ENCODE results near the gene CEP112.

CEP112 gene

DNA sequence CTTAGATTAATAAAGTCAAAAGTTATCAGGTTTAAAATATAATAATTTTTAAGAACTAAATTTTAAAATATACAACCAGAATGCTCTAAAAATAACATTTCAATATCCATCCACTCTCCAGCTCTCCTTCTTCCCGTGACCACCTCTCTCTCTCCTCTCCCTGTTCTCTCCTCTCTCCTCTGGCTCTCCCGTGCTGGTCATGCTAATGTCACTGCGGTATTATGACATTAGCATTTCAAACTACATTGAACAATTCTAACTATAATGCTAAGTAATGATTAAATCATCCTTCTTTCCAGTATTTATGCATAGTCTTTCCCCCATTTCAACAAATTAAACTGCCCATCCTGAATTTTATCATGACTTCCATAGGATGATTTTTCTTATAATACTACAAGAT, 154.7 kb downstream of the CEP112 start:
- Histone ChIP-seq H3K4me3 (ENCODE audit: low read length) (no peak overlapping the region), H3K27ac (ENCODE audit: low read length) (no peak overlapping the region), H3K9me2 (replicated peaks; ENCODE audit: insufficient read depth, low read length) (no peaks in the 10 kb centered on the region), H4K20me1 (ENCODE audit: insufficient read depth, low read length) (no peaks in the 10 kb centered on the region), H3K9ac (ENCODE audit: low read length) (no peak overlapping the region), H2AFZ (ENCODE audit: low read length) (no peak overlapping the region), H3K36me3 (replicated peaks; ENCODE audit: insufficient read depth, low read length) (no peaks in the 10 kb centered on the region), H3F3A (ENCODE audit: insufficient read depth, low read length) (no peaks in the 10 kb centered on the region), H3K4me2 (ENCODE audit: low read depth, low read length) (no peak overlapping the region), H3K79me2 (ENCODE audit: low read length) (no peaks in the 10 kb centered on the region), H3K9me3 (replicated peaks; ENCODE audit: insufficient read depth, low read length) (no peaks in the 10 kb centered on the region), H3K4me1 (ENCODE audit: low read length) (no peaks in the 10 kb centered on the region), H3K27me3 (replicated peaks; ENCODE audit: insufficient read depth, low read length) (no peaks in the 10 kb centered on the region)
- TF ChIP-seq, protein P1, sequence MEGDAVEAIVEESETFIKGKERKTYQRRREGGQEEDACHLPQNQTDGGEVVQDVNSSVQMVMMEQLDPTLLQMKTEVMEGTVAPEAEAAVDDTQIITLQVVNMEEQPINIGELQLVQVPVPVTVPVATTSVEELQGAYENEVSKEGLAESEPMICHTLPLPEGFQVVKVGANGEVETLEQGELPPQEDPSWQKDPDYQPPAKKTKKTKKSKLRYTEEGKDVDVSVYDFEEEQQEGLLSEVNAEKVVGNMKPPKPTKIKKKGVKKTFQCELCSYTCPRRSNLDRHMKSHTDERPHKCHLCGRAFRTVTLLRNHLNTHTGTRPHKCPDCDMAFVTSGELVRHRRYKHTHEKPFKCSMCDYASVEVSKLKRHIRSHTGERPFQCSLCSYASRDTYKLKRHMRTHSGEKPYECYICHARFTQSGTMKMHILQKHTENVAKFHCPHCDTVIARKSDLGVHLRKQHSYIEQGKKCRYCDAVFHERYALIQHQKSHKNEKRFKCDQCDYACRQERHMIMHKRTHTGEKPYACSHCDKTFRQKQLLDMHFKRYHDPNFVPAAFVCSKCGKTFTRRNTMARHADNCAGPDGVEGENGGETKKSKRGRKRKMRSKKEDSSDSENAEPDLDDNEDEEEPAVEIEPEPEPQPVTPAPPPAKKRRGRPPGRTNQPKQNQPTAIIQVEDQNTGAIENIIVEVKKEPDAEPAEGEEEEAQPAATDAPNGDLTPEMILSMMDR (IDR thresholded peaks at IDR 0.05; ENCODE audit: low read length), result no peak
- no peak for DNase-seq

DNA sequence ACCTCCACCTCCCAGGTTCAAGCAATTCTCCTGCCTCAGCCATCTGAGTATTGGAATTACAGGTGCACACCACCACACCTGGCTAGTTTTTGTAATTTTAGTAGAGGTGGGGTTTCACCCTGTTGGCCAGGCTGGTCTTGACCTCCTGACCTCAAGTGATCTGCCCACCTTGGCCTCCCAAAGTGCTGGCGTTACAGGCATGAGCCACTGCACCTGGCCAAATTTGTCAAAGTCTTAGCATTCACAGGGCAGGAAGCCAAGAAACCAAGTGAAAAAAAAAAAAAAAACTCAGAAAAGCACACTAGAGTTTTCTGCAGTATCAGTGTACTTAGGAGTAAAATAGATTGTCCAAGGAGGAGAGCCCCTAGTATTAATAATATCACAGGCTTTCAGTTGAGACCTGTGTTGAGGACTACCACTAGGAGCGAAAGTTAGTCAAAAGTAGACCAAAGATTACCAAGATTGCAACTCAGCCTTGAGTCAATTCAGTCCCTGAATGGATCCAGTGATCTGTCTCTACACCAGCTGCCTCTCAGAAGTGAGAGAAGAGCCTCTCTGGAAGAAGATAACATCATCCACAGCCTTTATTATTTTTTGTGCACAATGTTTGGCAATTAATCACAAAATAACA, 159.7 kb downstream of the CEP112 start:
- DNase-seq, result no peak
- no peak for TF ChIP-seq EZH2 (optimal IDR thresholded peaks at IDR 0.05; ENCODE audit: low read depth, low read length)
- no peak for TF ChIP-seq EZH2phosphoT487 (IDR thresholded peaks at IDR 0.05; ENCODE audit: low read length)
- TF ChIP-seq, protein P1 (IDR thresholded peaks at IDR 0.05; ENCODE audit: low read length), result no peak
- H4K20me1 ChIP-seq (ENCODE audit: insufficient read depth, low read length), result no peaks in the 10 kb centered on the region
- no peaks in the 10 kb centered on the region for H3K9me3 ChIP-seq (replicated peaks; ENCODE audit: insufficient read depth, low read length)
- no peak overlapping the region for H3K4me2 ChIP-seq (ENCODE audit: low read depth, low read length)
- no peak overlapping the region for H3K4me3 ChIP-seq (ENCODE audit: low read length)
- H3K27ac ChIP-seq (ENCODE audit: low read length), result no peak overlapping the region
- no peaks in the 10 kb centered on the region for H3K9me2 ChIP-seq (replicated peaks; ENCODE audit: insufficient read depth, low read length)
- H3F3A ChIP-seq (ENCODE audit: insufficient read depth, low read length), result no peaks in the 10 kb centered on the region
- H3K4me1 ChIP-seq (ENCODE audit: low read length), result no peaks in the 10 kb centered on the region
- no peaks in the 10 kb centered on the region for H3K79me2 ChIP-seq (ENCODE audit: low read length)
- H3K36me3 ChIP-seq (replicated peaks; ENCODE audit: insufficient read depth, low read length), result no peaks in the 10 kb centered on the region
- no peaks in the 10 kb centered on the region for H3K27me3 ChIP-seq (replicated peaks; ENCODE audit: insufficient read depth, low read length)
- H2AFZ ChIP-seq (ENCODE audit: low read length), result no peak overlapping the region
- H3K9ac ChIP-seq (ENCODE audit: low read length), result no peak overlapping the region

DNA sequence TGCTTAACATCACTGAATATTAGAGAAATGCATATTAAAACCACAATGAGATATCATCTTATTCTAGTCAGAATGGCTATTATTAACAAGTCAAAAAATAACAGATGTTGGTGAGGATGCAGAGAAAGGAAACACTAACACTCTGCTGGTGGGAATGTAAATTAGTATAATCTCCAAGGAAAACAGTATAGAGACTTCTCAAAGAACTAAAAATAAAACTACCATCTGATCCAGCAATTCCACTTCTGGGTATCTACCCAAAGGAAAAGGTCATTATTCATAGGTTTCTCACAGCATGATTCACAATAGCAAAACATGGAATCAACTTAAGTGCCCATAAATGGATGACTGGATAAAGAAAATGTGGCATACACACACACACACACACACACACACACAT, 166.4 kb downstream of the CEP112 start:
- no peaks in the 10 kb centered on the region for H3K9me3 ChIP-seq (replicated peaks; ENCODE audit: insufficient read depth, low read length)
- no peaks in the 10 kb centered on the region for H3K36me3 ChIP-seq (replicated peaks; ENCODE audit: insufficient read depth, low read length)

More for the DNA sequence above, 166.4 kb downstream of the CEP112 start:
- Histone ChIP-seq H3K79me2 (ENCODE audit: low read length) (no peaks in the 10 kb centered on the region), H3K4me3 (ENCODE audit: low read length) (no peak overlapping the region), H3K4me1 (ENCODE audit: low read length) (no peaks in the 10 kb centered on the region), H2AFZ (ENCODE audit: low read length) (no peak overlapping the region), H3K9me2 (replicated peaks; ENCODE audit: insufficient read depth, low read length) (no peaks in the 10 kb centered on the region), H3F3A (ENCODE audit: insufficient read depth, low read length) (no peaks in the 10 kb centered on the region), H3K9ac (ENCODE audit: low read length) (no peak overlapping the region), H4K20me1 (ENCODE audit: insufficient read depth, low read length) (no peaks in the 10 kb centered on the region), H3K27me3 (replicated peaks; ENCODE audit: insufficient read depth, low read length) (no peaks in the 10 kb centered on the region), H3K27ac (ENCODE audit: low read length) (no peak overlapping the region), H3K4me2 (ENCODE audit: low read depth, low read length) (no peak overlapping the region)
- no peak for DNase-seq
- TF ChIP-seq EZH2 (optimal IDR thresholded peaks at IDR 0.05; ENCODE audit: low read depth, low read length) (no peak), EZH2phosphoT487 (IDR thresholded peaks at IDR 0.05; ENCODE audit: low read length) (no peak)
- TF ChIP-seq, protein P1 (IDR thresholded peaks at IDR 0.05; ENCODE audit: low read length), result no peak

Measured in MM.1S (cell line).